ENCODE data around the gene ZZZ3.

ZZZ3 gene

GRCh38 chr1:77672374-77672773, 10.1 kb downstream of the ZZZ3 start:
- H3K4me3 ChIP-seq (ENCODE audit: control insufficient read depth, low read depth, low read length): no peak overlapping the region
- no peak for TF ChIP-seq CTCF (conservative IDR thresholded peaks at IDR 0.05; ENCODE audit: control insufficient read depth, insufficient read depth, low read depth, low read length)
- DNase-seq (ENCODE audit: low read depth): no peak

DNA sequence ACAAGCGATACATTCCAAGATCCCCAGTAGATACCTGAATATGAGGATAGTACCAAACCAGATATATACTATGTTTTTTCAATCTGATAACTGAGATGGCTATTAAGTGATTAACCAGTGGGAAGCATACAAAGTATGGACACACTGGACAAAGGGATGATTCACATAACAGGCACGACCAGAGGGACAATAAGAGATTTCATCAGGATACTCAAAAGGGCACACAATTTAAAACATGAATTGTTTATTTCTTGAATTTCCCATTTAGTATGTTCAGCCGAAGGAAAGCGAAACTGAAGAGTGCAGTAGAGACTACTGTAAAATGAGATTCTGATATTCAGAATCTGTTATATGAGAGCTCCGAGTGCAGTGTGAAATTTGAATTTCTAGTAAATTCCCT, 10.6 kb downstream of the ZZZ3 start:
- no peak for TF ChIP-seq CTCF (conservative IDR thresholded peaks at IDR 0.05; ENCODE audit: control insufficient read depth, insufficient read depth, low read depth, low read length)
- no peak overlapping the region for H3K4me3 ChIP-seq (ENCODE audit: control insufficient read depth, low read depth, low read length)
- peak; percentile 47 for DNase-seq (ENCODE audit: low read depth)

- DNase-seq (ENCODE audit: low read depth): no peak
Observed at GRCh38 chr1:77670330-77670729, 12.1 kb downstream of the ZZZ3 start.

GRCh38 chr1:77668924-77669449, 13.5 kb downstream of the ZZZ3 start:
- H3K4me3 ChIP-seq (ENCODE audit: control insufficient read depth, low read depth, low read length): no peak overlapping the region
- no peak for DNase-seq (ENCODE audit: low read depth)
- no peak for TF ChIP-seq CTCF (conservative IDR thresholded peaks at IDR 0.05; ENCODE audit: control insufficient read depth, insufficient read depth, low read depth, low read length)

More at GRCh38 chr1:77670330-77670729, 12.1 kb downstream of the ZZZ3 start:
- no peak overlapping the region for H3K4me3 ChIP-seq (ENCODE audit: control insufficient read depth, low read depth, low read length)
- TF ChIP-seq CTCF (conservative IDR thresholded peaks at IDR 0.05; ENCODE audit: control insufficient read depth, insufficient read depth, low read depth, low read length): no peak

- no peak for TF ChIP-seq CTCF (conservative IDR thresholded peaks at IDR 0.05; ENCODE audit: control insufficient read depth, insufficient read depth, low read depth, low read length)
- H3K4me3 ChIP-seq (ENCODE audit: control insufficient read depth, low read depth, low read length): no peak overlapping the region
- no peak for DNase-seq (ENCODE audit: low read depth)
Observed at GRCh38 chr1:77664939-77665516, 17.4 kb downstream of the ZZZ3 start.

- no peak overlapping the region for H3K4me3 ChIP-seq (ENCODE audit: control insufficient read depth, low read depth, low read length)
- DNase-seq (ENCODE audit: low read depth): no peak
- TF ChIP-seq CTCF (conservative IDR thresholded peaks at IDR 0.05; ENCODE audit: control insufficient read depth, insufficient read depth, low read depth, low read length): no peak
Observed at GRCh38 chr1:77661696-77662095, 20.8 kb downstream of the ZZZ3 start.
